H1 (cell line): ENCODE measurements around the gene DIP2B. TPM values are rescaled to one million over a fixed set of nuclear protein-coding genes. Genes with fewer than 3 reads are reported as not detected.

Source experiments
- CTCF ChIA-PET: fragments of 300-600 bp; sonication (Branson Sonifier 250); formaldehyde crosslinking; loops from one replicate; lab custom pipeline; 2021; ENCODE audit not compliant: partially characterized antibody; lab: Charles Lee
- POLR2A ChIA-PET: fragments of 300-600 bp; sonication (Branson Sonifier 250); formaldehyde crosslinking; loops from one replicate; lab custom pipeline; 2021; ENCODE audit warnings: inconsistent platforms; ENCODE audit not compliant: partially characterized antibody; lab: Charles Lee
- DNase-seq, 2 experiments: peaks; one replicate each; pipeline versions ENCODE4 v3.0.0 to v3.0.0-alpha.2; 2010 to 2022; ENCODE audit warnings: low spot score in 2 of 2, low read depth in 1 of 2, mixed read lengths in 1 of 2
- FAIRE-seq: peaks from 2 replicates; lab custom pipeline; 2011; peaks lifted over from hg19 to GRCh38; lab: Jason Lieb, UNC
- H2AFZ ChIP-seq: 2 replicates; pipeline ENCODE4 v1.8.1; 2012; ENCODE audit warnings: low read length, inconsistent platforms
- H2AK5ac ChIP-seq: 2 replicates; pipeline ENCODE4 v1.6.1; 2013; ENCODE audit warnings: low read depth, low read length
- H2BK120ac ChIP-seq: replicated peaks from 2 replicates; pipeline ENCODE3; 2013; ENCODE audit warnings: low read depth, low read length, inconsistent platforms
- H2BK12ac ChIP-seq: 2 replicates; pipeline ENCODE4 v1.6.1; 2013; ENCODE audit warnings: low read depth, low read length
- H2BK15ac ChIP-seq: 2 replicates; pipeline ENCODE4 v1.6.1; 2013; ENCODE audit warnings: low read length
- H2BK20ac ChIP-seq: 2 replicates; pipeline ENCODE4 v1.6.1; 2013; ENCODE audit warnings: low read length
- H2BK5ac ChIP-seq: 2 replicates; pipeline ENCODE4 v1.6.1; 2013; ENCODE audit warnings: low read depth, low read length
- H3K14ac ChIP-seq: 2 replicates; pipeline ENCODE4 v1.6.1; 2013; ENCODE audit warnings: inconsistent platforms; ENCODE audit not compliant: insufficient read length
- H3K18ac ChIP-seq: 2 replicates; pipeline ENCODE4 v1.6.1; 2013; ENCODE audit warnings: low read length; ENCODE audit errors: extremely low read depth
- H3K23ac ChIP-seq: 2 replicates; pipeline ENCODE4 v1.6.1; 2013; ENCODE audit warnings: inconsistent platforms; ENCODE audit not compliant: insufficient read length
- H3K23me2 ChIP-seq: 2 replicates; pipeline ENCODE4 v1.6.1; 2013; ENCODE audit warnings: low read depth, low read length
- H3K27ac ChIP-seq: 2 replicates; pipeline ENCODE4 v1.6.1; 2011; ENCODE audit warnings: low read depth, low read length, inconsistent platforms
- H3K27me3 ChIP-seq, 4 experiments: replicated peaks in 1 of 4; 1 replicate in 1 of 4; 2 replicates in 3 of 4; pipeline versions ENCODE4 v1.6.1 to v1.8.1; 2011 to 2013; ENCODE audit warnings: low read length in 3 of 4, mild to moderate bottlenecking in 3 of 4, inconsistent platforms in 2 of 4, mixed read lengths in 2 of 4, moderate library complexity in 1 of 4; ENCODE audit not compliant: control insufficient read depth in 3 of 4, insufficient read depth in 3 of 4; ENCODE audit errors: extremely low read depth in 1 of 4
- H3K36me3 ChIP-seq, 4 experiments: 2 replicates each; pipeline versions ENCODE4 v1.6.1 to v1.8.1; 2011 to 2013; ENCODE audit warnings: mild to moderate bottlenecking in 4 of 4, low read length in 3 of 4, moderate library complexity in 2 of 4, control low read depth in 1 of 4, inconsistent platforms in 1 of 4; ENCODE audit not compliant: insufficient read depth in 4 of 4, control insufficient read depth in 2 of 4
- H3K4ac ChIP-seq: replicated peaks from 2 replicates; pipeline ENCODE3; 2013; ENCODE audit warnings: low read length, low read depth, mixed read lengths, inconsistent platforms; ENCODE audit not compliant: insufficient read length
- H3K4me1 ChIP-seq, 4 experiments: replicated peaks in 1 of 4; 1 replicate in 1 of 4; 2 replicates in 3 of 4; pipeline versions ENCODE4 v1.6.1 to v1.8.1; 2011 to 2013; ENCODE audit warnings: low read length in 3 of 4, inconsistent platforms in 2 of 4, mixed read lengths in 1 of 4; ENCODE audit not compliant: insufficient read depth in 4 of 4, control insufficient read depth in 3 of 4
- H3K4me2 ChIP-seq, 2 experiments: 2 replicates each; pipeline versions ENCODE4 v1.6.1 to v1.8.1; 2011 to 2013; ENCODE audit warnings: low read depth in 2 of 2, low read length in 2 of 2, control low read depth in 1 of 2, inconsistent platforms in 1 of 2, mild to moderate bottlenecking in 1 of 2; ENCODE audit not compliant: insufficient read depth in 1 of 2
- H3K4me3 ChIP-seq, 4 experiments: fragments of 200-600, 300-600 bp in 1 of 4; sonication (generic), shearing (Covaris generic), sonication (Bioruptor Twin) in 1 of 4; 2 replicates each; pipeline versions ENCODE4 v1.5.1 to v1.8.1; 2011 to 2016; ENCODE audit warnings: low read length in 4 of 4, low read depth in 3 of 4, control low read depth in 2 of 4, inconsistent platforms in 2 of 4, mild to moderate bottlenecking in 2 of 4, mixed read lengths in 1 of 4, moderate library complexity in 1 of 4; ENCODE audit not compliant: insufficient read depth in 2 of 4; ENCODE audit errors: extremely low read depth in 1 of 4
- H3K56ac ChIP-seq: replicated peaks from 2 replicates; pipeline ENCODE3; 2013; ENCODE audit warnings: low read depth, mild to moderate bottlenecking, mixed read lengths, low read length, inconsistent platforms; ENCODE audit not compliant: insufficient read length
- H3K79me1 ChIP-seq: 2 replicates; pipeline ENCODE4 v1.6.1; 2013; ENCODE audit warnings: low read depth, low read length, control low read depth
- H3K79me2 ChIP-seq, 2 experiments: 2 replicates each; pipeline versions ENCODE4 v1.6.1 to v1.8.1; 2012 to 2013; ENCODE audit warnings: low read length in 2 of 2, mild to moderate bottlenecking in 2 of 2, inconsistent platforms in 1 of 2; ENCODE audit not compliant: insufficient read depth in 2 of 2, control insufficient read depth in 1 of 2
- H3K9ac ChIP-seq, 4 experiments: replicated peaks in 1 of 4; 1 replicate in 1 of 4; 2 replicates in 3 of 4; pipeline versions ENCODE4 v1.6.1 to v1.8.1; 2011 to 2013; ENCODE audit warnings: low read depth in 3 of 4, low read length in 3 of 4, control low read depth in 2 of 4, mild to moderate bottlenecking in 2 of 4, moderate library complexity in 2 of 4, inconsistent platforms in 1 of 4; ENCODE audit errors: extremely low read depth in 1 of 4
- H3K9me3 ChIP-seq, 2 experiments: 2 replicates each; pipeline versions ENCODE4 v1.6.1 to v1.8.1; 2012 to 2013; ENCODE audit warnings: mild to moderate bottlenecking in 2 of 2, moderate library complexity in 2 of 2, control low read depth in 1 of 2, inconsistent platforms in 1 of 2, low read depth in 1 of 2, low read length in 1 of 2, mixed read lengths in 1 of 2; ENCODE audit not compliant: insufficient read depth in 2 of 2
- H4K20me1 ChIP-seq, 2 experiments: replicated peaks in 1 of 2; 2 replicates each; pipeline versions ENCODE3 to v1.8.1; 2011 to 2013; ENCODE audit warnings: inconsistent platforms in 2 of 2, low read length in 2 of 2, mild to moderate bottlenecking in 1 of 2; ENCODE audit not compliant: insufficient read depth in 2 of 2, control insufficient read depth in 1 of 2
- H4K5ac ChIP-seq: 2 replicates; pipeline ENCODE4 v1.6.1; 2013; ENCODE audit warnings: low read length, low read depth, mixed read lengths, inconsistent platforms; ENCODE audit not compliant: insufficient read length
- H4K8ac ChIP-seq: 2 replicates; pipeline ENCODE4 v1.8.0; 2013; ENCODE audit warnings: mild to moderate bottlenecking, moderate library complexity, low read length, inconsistent platforms; ENCODE audit not compliant: insufficient read depth; ENCODE audit errors: extremely low read depth
- H4K91ac ChIP-seq: replicated peaks from 2 replicates; pipeline ENCODE3; 2013; ENCODE audit warnings: low read length, mixed read lengths, inconsistent platforms; ENCODE audit not compliant: insufficient read length
- BACH1 ChIP-seq: IDR thresholded peaks from 2 replicates; pipeline ENCODE4 v1.6.1; 2012; ENCODE audit warnings: low read length, improper control_type of control experiment
- BCL11A ChIP-seq, 2 experiments: IDR thresholded peaks; one replicate each; pipeline ENCODE4 v1.6.1; 2011; ENCODE audit warnings: low read depth in 2 of 2, low read length in 2 of 2, mild to moderate bottlenecking in 2 of 2
- CBX8 ChIP-seq: fragments of 300-800, 300-1000 bp; sonication (generic); IDR thresholded peaks from 2 replicates; pipeline ENCODE4 v1.7.1; 2016; ENCODE audit warnings: low read depth, low read length, borderline replicate concordance
- CEBPB ChIP-seq: IDR thresholded peaks from 2 replicates; pipeline ENCODE4 v1.6.1; 2012; ENCODE audit warnings: low read depth, low read length
- CHD2 ChIP-seq: IDR thresholded peaks from 2 replicates; pipeline ENCODE4 v1.6.1; 2012; ENCODE audit warnings: low read length, improper control_type of control experiment
- CTBP2 ChIP-seq: IDR thresholded peaks from 2 replicates; pipeline ENCODE4 v1.7.0; 2011; ENCODE audit warnings: borderline replicate concordance, mild to moderate bottlenecking, moderate library complexity, mixed read lengths, low read length; ENCODE audit not compliant: insufficient read depth, insufficient read length
- HDAC2 ChIP-seq, 2 experiments: fragments of 300-600 bp in 1 of 2; sonication (generic) in 1 of 2; IDR thresholded peaks; 2 replicates each; pipeline ENCODE4 v1.6.1; 2011 to 2012; ENCODE audit warnings: low read depth in 2 of 2, low read length in 2 of 2, mild to moderate bottlenecking in 2 of 2, moderate library complexity in 2 of 2, borderline replicate concordance in 1 of 2, inconsistent platforms in 1 of 2
- HDAC6 ChIP-seq: IDR thresholded peaks from one replicate; pipeline ENCODE4 v1.7.1; 2012; ENCODE audit warnings: low read depth, mild to moderate bottlenecking, inconsistent platforms, low read length, moderate library complexity
- RXRA ChIP-seq: IDR thresholded peaks from 2 replicates; pipeline ENCODE4 v1.6.1; 2011; ENCODE audit warnings: low read depth, mild to moderate bottlenecking, low read length, moderate library complexity; ENCODE audit not compliant: insufficient read depth
- SIN3A ChIP-seq, 2 experiments: IDR thresholded peaks in 1 of 2; conservative IDR thresholded peaks in 1 of 2; 2 replicates each; pipeline ENCODE4 v1.6.1; 2011 to 2012; ENCODE audit warnings: low read length in 2 of 2, improper control_type of control experiment in 1 of 2, low read depth in 1 of 2, mild to moderate bottlenecking in 1 of 2
- SUZ12 ChIP-seq: fragments of 200-600 bp; sonication (generic); IDR thresholded peaks from 2 replicates; pipeline ENCODE4 v1.6.1; 2012; ENCODE audit warnings: mild to moderate bottlenecking, inconsistent platforms, low read length, moderate library complexity, mixed read lengths
- TCF12 ChIP-seq: IDR thresholded peaks from 2 replicates; pipeline ENCODE4 v1.6.1; 2011; ENCODE audit warnings: low read depth, mild to moderate bottlenecking, low read length
- USF2 ChIP-seq: IDR thresholded peaks from 2 replicates; pipeline ENCODE4 v1.6.1; 2011; ENCODE audit warnings: low read length, improper control_type of control experiment
- WGBS, 2 experiments: shearing (Covaris generic) in 1 of 2; methylation state at CpG; one replicate each; pipeline versions ENCODE4 v1.1.6 to v1.1.7; 2013 to 2015; ENCODE audit warnings: low lambda C conversion rate in 2 of 2, mixed read lengths in 2 of 2, inconsistent platforms in 1 of 2, low coverage in 1 of 2, missing lambda C conversion rate in 1 of 2; ENCODE audit not compliant: insufficient replicate concordance in 2 of 2, insufficient coverage in 1 of 2, insufficient read length in 1 of 2; ENCODE audit errors: extremely low coverage in 1 of 2, missing lambda C conversion rate in 1 of 2; 5-methylcytosine and 5-hydroxymethylcytosine counted together
- polyA plus RNA-seq, 7 experiments: library from polyadenylated mRNA; depleted of rRNA in 3 of 7; stranded (reverse) in 5 of 7; unstranded in 2 of 7; fragments of >200 nt in 5 of 7; fragments of 200-250 nt in 2 of 7; gene quantifications; 1 replicate in 5 of 7; 2 replicates in 1 of 7; 4 replicates in 1 of 7; pipeline versions ENCODE4 v1.2.1 to v1.2.3, GENCODE V29; 2011 to 2013; ENCODE audit warnings: missing spikeins in 2 of 7, mixed read lengths in 2 of 7
- total RNA-seq: library from RNA; stranded (reverse); fragmentation: NEBNext Ultra II Directional; extraction: Animal tissue kit (Norgen Biotek cat#: 25700); gene quantifications from 2 replicates; pipeline ENCODE4 v1.2.1, GENCODE V29; 2021

DIP2B gene
- total and polyA plus RNA-seq, 2 of the 8 experiments (the other 6 are each of a cell fraction or from before 2014, with no cell fraction given) = 11.1 to 29.6 TPM

- no peaks in the 10 kb centered on the region for H3K4me1 ChIP-seq
- H2BK5ac ChIP-seq = no peak overlapping the region
- no peak overlapping the region for H3K23ac ChIP-seq
- H3K9me3 ChIP-seq = no peaks in the 10 kb centered on the region
- no peak overlapping the region for H2BK15ac ChIP-seq
- H3K9ac ChIP-seq = no peak overlapping the region
- H3K14ac ChIP-seq = no peak overlapping the region
- H3K56ac ChIP-seq = no peak overlapping the region
- H2AFZ ChIP-seq = no peak overlapping the region
- 83% methylated on average over 1 of the region's 1 CpG; no CpG with 5 or more reads in 1 of the 2 experiments for WGBS, 2 experiments
- H3K79me2 ChIP-seq = peaks cover 0 to 47% of the 10 kb centered on the region in 2 experiments; a peak in 2 of 4 replicates
- no peak for TF ChIP-seq CEBPB
- TF ChIP-seq HDAC6 = no peak
- TF ChIP-seq RXRA = no peak
- TF ChIP-seq CBX8 = no peak
- no peak for TF ChIP-seq CHD2
- no peak for TF ChIP-seq USF2
- TF ChIP-seq HDAC2 (IDR thresholded peaks at IDR 0.05; ENCODE audit: borderline replicate concordance in 1 of 2, low read depth in 2 of 2, low read length in 2 of 2) = no peak
- TF ChIP-seq BACH1 = no peak
- TF ChIP-seq SUZ12 = no peak
- TF ChIP-seq CTBP2 = no peak
- no peak for TF ChIP-seq BCL11A (IDR thresholded peaks at IDR 0.05; ENCODE audit: low read depth in 2 of 2, low read length in 2 of 2)
- TF ChIP-seq SIN3A (conservative IDR thresholded peaks at IDR 0.05 in 1 of 2, IDR thresholded peaks at IDR 0.05 in 1 of 2; ENCODE audit: low read depth in 1 of 2, low read length in 2 of 2) = no peak
- TF ChIP-seq TCF12 = no peak
- no peak overlapping the region for H2BK120ac ChIP-seq
- no peaks in the 10 kb centered on the region for H3K27me3 ChIP-seq
- H4K20me1 ChIP-seq = peaks cover 0 to 1% of the 10 kb centered on the region in 2 experiments
- no peak overlapping the region for H4K91ac ChIP-seq
- H3K27ac ChIP-seq = no peak overlapping the region
- H3K4me2 ChIP-seq = no peak overlapping the region
- no peak overlapping the region for H3K18ac ChIP-seq
- no peak overlapping the region for H4K8ac ChIP-seq
- H4K5ac ChIP-seq = no peak overlapping the region
- POLR2A ChIA-PET = no interaction called here
- no peaks in the 10 kb centered on the region; the same call in 1 of the 2 replicates for H3K23me2 ChIP-seq
- H3K36me3 ChIP-seq = no peaks in the 10 kb centered on the region
- DNase-seq = no peak
- FAIRE-seq = no peak
- peaks cover 7% of the 10 kb centered on the region; the same call in 1 of the 2 replicates for H3K79me1 ChIP-seq
- no peak overlapping the region for H2AK5ac ChIP-seq
- CTCF ChIA-PET = interaction anchor here (0.6 to 1.0 kb wide), 2 partner anchors 14 to 16 kb away, joined by 3 to 4 read pairs; no protein-coding TSS in a partner anchor
- no peak overlapping the region for H2BK12ac ChIP-seq
- H3K4ac ChIP-seq = no peak overlapping the region
- no peak overlapping the region for H2BK20ac ChIP-seq
- no peak overlapping the region for H3K4me3 ChIP-seq
Observed at GRCh38 chr12:50558970-50559369, 54.2 kb downstream of the DIP2B start.
